22Rv1 (cell line): Measurements from ENCODE around the gene RAB7B.

Source experiments
- H3K27ac ChIP-seq: fragments of 450-650 bp; 2 replicates; pipeline ENCODE4 v1.5.1; 2017
- ZFX ChIP-seq: fragments of 450-650 bp; IDR thresholded peaks from 2 replicates; pipeline ENCODE4 v1.6.1; 2017; ENCODE audit warnings: antibody characterized with exemption, borderline replicate concordance
- TF ChIP-seq, protein P1 (sequence below): fragments of 450-650 bp; IDR thresholded peaks from 2 replicates; pipeline ENCODE4 v1.5.1; 2017; ENCODE audit warnings: mild to moderate bottlenecking

RAB7B gene

DNA sequence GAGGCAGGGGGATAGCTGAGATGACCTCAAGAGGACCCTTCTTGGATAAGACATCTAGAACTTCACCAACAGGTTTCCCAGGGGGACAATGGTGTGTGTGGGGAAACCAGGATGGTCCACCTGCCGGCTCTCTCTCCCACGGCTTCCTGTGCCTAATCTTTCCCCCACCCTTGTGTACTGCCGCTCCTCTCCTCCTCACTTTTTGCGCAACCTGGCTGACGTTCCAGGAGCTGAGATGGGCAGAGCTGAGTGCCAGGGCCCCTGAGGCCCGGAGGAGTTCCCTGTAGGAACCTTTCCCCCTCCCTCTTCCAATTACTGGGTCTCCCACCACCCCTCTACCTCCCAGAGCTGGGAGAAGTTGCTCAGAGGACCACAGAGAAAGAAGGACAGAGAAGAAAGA is 66.9 kb downstream of the RAB7B start:
- TF ChIP-seq ZFX = no peak
- TF ChIP-seq, protein P1, sequence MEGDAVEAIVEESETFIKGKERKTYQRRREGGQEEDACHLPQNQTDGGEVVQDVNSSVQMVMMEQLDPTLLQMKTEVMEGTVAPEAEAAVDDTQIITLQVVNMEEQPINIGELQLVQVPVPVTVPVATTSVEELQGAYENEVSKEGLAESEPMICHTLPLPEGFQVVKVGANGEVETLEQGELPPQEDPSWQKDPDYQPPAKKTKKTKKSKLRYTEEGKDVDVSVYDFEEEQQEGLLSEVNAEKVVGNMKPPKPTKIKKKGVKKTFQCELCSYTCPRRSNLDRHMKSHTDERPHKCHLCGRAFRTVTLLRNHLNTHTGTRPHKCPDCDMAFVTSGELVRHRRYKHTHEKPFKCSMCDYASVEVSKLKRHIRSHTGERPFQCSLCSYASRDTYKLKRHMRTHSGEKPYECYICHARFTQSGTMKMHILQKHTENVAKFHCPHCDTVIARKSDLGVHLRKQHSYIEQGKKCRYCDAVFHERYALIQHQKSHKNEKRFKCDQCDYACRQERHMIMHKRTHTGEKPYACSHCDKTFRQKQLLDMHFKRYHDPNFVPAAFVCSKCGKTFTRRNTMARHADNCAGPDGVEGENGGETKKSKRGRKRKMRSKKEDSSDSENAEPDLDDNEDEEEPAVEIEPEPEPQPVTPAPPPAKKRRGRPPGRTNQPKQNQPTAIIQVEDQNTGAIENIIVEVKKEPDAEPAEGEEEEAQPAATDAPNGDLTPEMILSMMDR = no peak
- H3K27ac ChIP-seq = no peak overlapping the region

DNA sequence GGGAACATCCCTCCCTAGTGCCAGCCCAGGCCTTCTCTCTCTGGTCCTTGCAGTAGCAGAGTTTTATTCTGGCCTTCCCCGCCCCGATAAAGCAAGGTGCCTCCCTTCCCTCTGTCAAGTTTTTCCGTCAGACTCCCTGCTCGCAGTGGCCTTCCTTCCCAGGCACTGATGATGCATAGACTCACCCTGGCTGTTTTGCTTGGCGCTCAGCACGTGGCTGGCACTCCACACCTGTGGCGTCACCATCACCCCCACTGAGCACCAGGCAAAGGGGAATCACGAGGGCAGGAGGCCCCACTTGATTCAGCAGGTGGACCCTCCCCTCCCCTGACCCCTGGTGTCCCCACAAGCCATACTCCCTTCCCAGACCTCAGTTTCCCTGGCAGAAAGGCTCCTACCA is 67.3 kb downstream of the RAB7B start:
- TF ChIP-seq, protein P1 = no peak
- no peak for TF ChIP-seq ZFX
- H3K27ac ChIP-seq = no peak overlapping the region

DNA sequence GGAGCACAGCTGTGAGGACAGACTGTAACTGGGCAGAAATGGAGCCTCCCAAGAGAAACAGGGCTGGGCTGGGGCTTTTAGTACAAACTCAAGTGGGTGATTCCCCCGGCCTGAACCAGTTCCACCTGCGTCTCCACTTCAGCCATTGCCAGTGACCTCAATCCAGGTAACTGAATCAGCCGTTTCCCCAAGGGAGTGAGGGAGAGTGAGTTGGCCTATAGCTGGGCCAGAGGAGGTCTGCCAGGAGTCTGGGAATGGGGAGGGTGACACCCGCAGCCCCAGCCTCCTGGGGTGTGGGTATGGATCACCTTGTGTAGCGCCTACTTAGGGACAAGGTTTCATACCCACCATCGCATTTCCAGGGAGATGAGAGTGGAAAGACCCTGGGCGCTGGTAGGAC is 68.4 kb downstream of the RAB7B start:
- no peak overlapping the region for H3K27ac ChIP-seq
- TF ChIP-seq ZFX = no peak
- TF ChIP-seq, protein P1 = no peak

DNA sequence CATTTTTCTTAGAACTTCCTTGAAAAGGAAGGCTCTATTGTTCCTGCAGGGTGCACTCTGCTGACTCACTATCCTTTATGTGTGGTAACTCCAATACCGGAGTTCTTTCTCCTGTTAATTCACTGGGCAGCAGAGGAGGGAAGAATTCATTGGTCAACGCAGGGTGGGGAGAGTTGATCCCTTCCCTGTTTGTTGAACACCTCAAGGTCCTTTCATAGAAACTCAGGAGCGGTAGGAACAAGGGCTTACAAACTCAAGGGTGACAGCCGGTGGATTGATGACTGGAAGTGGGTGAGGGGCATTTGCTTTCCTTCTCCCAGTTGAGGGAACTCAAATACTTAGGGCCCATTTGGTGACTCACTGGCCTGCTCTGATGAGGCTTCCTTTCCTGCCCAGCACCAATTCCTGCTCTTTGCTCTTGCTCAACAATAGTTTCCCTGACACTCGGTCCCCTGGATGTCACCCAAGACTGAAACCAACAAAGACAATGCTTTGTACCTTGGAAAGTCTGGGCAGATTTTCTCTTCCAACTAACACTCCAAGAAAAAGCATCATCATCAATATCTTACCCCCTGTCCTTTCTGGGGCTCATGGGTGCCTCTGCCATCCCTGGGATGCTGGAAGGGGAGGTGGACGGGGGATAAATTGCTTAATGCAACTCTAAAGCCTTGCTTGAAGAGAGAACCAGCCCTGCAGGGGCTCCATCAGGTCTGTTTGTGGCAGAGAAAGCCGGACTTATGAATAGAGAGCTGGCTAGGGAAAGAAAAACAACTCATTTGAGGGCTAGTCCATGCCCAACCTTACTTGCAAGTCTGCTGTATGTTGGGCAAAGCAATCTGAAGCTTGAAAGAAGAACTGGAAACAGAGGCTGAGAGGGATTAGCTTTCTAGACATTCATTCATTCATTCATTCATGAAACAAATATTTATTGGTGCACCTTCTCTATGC is 69.2 kb downstream of the RAB7B start:
- TF ChIP-seq, protein P1 = no peak
- TF ChIP-seq ZFX = no peak
- H3K27ac ChIP-seq = no peak overlapping the region

DNA sequence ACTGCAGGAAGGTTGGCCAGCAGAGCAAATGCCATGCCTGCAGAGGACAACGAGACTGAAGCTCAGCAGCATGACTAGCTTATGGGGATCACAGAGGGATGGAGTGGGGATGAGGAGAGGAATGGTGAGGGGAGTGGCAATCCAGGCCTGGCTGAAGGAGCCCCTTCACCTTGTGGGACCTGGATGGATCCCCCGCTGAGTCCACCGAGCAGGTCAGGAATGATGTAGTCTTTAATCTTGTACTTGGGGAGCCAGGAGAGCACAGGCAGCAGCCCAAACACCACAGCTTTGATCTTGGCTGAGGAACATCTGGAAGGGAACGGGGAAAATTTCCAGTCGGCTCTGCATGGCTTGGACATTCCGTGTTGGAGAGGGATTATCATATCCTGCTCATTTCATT is 70.4 kb downstream of the RAB7B start:
- no peak for TF ChIP-seq ZFX
- TF ChIP-seq, protein P1 = no peak
- no peak overlapping the region for H3K27ac ChIP-seq

DNA sequence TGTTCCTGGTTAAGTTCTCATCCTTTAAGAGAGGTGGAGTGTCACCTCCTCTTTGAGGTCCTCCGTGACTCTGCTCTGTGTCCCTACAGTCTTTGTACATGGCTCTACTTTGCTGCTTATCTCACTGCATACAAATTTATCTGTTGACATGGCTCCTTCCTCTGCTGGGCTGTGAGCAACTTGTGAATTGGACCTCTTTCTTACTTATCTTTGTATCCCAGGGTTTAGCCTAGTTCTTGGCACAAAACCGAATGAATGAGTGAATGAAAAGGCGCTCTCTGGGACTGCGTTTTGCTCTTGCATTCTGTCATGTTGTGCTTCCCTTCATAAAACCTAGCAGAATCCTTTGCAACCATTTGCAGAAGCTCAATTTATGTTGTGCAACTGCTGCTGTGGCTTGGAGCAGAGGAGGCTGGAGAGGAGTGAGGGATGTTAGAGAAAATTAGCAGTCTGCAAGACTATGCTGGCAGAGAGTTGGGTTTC is 72.4 kb downstream of the RAB7B start:
- no peak overlapping the region for H3K27ac ChIP-seq
- TF ChIP-seq, protein P1 = no peak

DNA sequence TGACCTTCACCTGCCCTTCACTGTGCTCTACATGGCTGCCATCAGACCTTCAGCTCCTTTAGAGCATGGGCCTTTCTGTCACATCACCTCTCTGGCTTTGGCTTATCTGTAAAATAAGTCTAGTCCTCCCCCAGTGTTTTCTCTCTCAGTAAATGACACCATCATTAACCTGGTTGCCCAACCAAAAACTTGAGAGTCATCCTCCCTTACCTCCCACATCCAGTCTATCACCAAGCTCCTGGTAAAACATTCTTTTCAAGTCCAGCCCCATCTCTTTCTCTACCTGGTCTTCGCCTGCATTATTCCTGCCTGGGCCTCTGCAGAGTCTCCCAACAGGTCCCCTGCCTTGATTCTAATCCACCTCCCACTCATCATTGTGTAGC is 73.0 kb downstream of the RAB7B start:
- no peak overlapping the region for H3K27ac ChIP-seq
- TF ChIP-seq, protein P1 = no peak
- TF ChIP-seq ZFX = no peak
